Peyer's patch (tissue), 4 donors: Measurements from ENCODE around the gene SAPCD2. TPM values are rescaled to one million over a fixed set of nuclear protein-coding genes. Genes with fewer than 3 reads are reported as not detected.

Experiments
- DNase-seq, 3 donors: peaks; one replicate each; pipeline ENCODE4 v3.0.0-alpha.2; 2017 to 2019
- H3K27ac ChIP-seq, 4 donors: fragments of 200-600 bp; sonication (generic); one replicate each; pipeline ENCODE4 v1.5.1; 2016 to 2019
- H3K27me3 ChIP-seq, 2 donors: fragments of 200-600 bp; sonication (generic); one replicate each; pipeline ENCODE4 v1.5.1; 2019
- H3K36me3 ChIP-seq, 3 donors: fragments of 200-600 bp; sonication (generic); one replicate each; pipeline ENCODE4 v1.5.1; 2016 to 2019
- H3K4me1 ChIP-seq, 4 donors: fragments of 200-600 bp; sonication (generic); one replicate each; pipeline ENCODE4 v1.5.1; 2016 to 2019
- H3K4me3 ChIP-seq, 4 donors: fragments of 200-600 bp; sonication (generic); 1 replicate in 3 of 4; 2 replicates in 1 of 4; pipeline ENCODE4 v1.5.1; 2016 to 2019; ENCODE audit warnings: mild to moderate bottlenecking in 1 of 4
- H3K9me3 ChIP-seq, 4 donors: fragments of 200-600 bp; sonication (generic); one replicate each; pipeline ENCODE4 v1.5.1; 2016 to 2019; ENCODE audit warnings: mild to moderate bottlenecking in 1 of 4
- CTCF ChIP-seq, 6 experiments: fragments of 450-650 bp in 4 of 6; fragments of 200-600 bp in 2 of 6; sonication (generic) in 1 of 6; IDR thresholded peaks; one replicate each; pipeline ENCODE4 v1.5.1; 2017 to 2019; ENCODE audit warnings: antibody characterized with exemption in 6 of 6, mild to moderate bottlenecking in 3 of 6, moderate library complexity in 1 of 6
- POLR2A ChIP-seq, 2 donors: fragments of 450-650 bp; IDR thresholded peaks; one replicate each; pipeline ENCODE4 v1.5.1; 2017; ENCODE audit warnings: antibody characterized with exemption in 2 of 2, mild to moderate bottlenecking in 2 of 2, moderate library complexity in 2 of 2
- total RNA-seq, 4 donors: library from RNA; depleted of rRNA; stranded (reverse); fragments of >200 nt; gene quantifications; one replicate each; pipeline ENCODE4 v1.1.0, GENCODE V29; 2016

The SAPCD2 gene
- total RNA-seq, 4 donors from 2014 or later, result 5.6 to 12.4 (median 7.9) TPM

GRCh38 chr9:137112564-137113384 is 42.4 kb upstream of the SAPCD2 start:
- Histone ChIP-seq H3K36me3 (peaks cover 0 to 47% (median 0%) of the 10 kb centered on the region in 3 donors), H3K4me3 (no peak overlapping the region), H3K9me3 (no peaks in the 10 kb centered on the region), H3K27me3 (peaks cover 0 to 6% of the 10 kb centered on the region in 2 donors), H3K27ac (no peak overlapping the region), H3K4me1 (peaks cover 0 to 17% (median 9%) of the 10 kb centered on the region in 4 donors)
- TF ChIP-seq CTCF (IDR thresholded peaks at IDR 0.05), result no peak
- TF ChIP-seq POLR2A (IDR thresholded peaks at IDR 0.05), result no peak
- peak in 1 of 3 donors; percentile 49 for DNase-seq

DNA sequence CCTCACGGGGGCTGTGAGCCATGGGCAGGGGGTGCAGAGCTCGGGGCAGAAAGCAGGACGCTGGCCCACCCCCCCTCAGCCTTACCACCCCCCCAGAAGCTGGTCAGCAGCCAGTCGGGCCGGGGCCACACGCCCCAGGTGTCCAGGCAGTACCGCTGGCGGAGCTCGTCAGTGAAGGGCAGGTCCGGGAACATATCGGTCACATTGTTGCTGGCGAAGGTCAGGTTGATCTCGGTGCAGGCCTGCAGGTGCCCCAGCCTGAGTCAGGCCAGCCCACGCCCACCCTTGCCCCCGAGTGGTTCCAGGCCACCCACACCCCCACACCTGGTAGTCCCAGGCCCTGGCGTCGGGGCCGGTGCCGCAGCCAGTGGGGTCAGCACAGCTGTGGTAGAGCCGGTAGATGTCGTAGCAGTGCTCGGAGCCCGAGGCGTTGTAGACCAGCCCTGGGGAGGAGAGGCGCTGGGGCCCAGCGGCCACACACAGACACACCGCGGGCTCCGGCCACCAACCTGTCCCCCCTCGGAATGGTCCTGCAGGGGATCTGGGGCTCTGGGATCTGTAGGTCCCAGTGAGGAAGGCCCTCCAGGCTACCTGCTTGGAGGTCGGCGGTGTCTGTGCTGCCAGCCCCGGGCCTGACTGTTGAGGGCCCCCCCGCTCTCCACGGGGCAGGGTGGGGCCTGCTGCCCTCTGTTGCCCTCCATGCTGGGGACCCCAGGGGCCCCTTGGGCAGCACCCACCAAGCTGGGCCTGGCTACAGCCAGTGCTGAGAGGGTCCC is 41.6 kb upstream of the SAPCD2 start:
- Histone ChIP-seq H3K9me3 (no peaks in the 10 kb centered on the region), H3K4me3 (no peak overlapping the region), H3K27ac (no peak overlapping the region), H3K27me3 (peaks cover 0 to 6% of the 10 kb centered on the region in 2 donors), H3K36me3 (peaks cover 0 to 55% (median 0%) of the 10 kb centered on the region in 3 donors), H3K4me1 (peaks cover 0 to 17% (median 9%) of the 10 kb centered on the region in 4 donors)
- no peak for TF ChIP-seq CTCF (IDR thresholded peaks at IDR 0.05)
- TF ChIP-seq POLR2A (IDR thresholded peaks at IDR 0.05), result no peak
- no peak for DNase-seq

GRCh38 chr9:137110911-137111787 is 40.8 kb upstream of the SAPCD2 start:
- H3K36me3 ChIP-seq, result peaks cover 0 to 63% (median 0%) of the 10 kb centered on the region in 3 donors
- TF ChIP-seq POLR2A (IDR thresholded peaks at IDR 0.05) (no peak), CTCF (IDR thresholded peaks at IDR 0.05) (no peak)
- H3K27ac ChIP-seq, result no peak overlapping the region
- peaks cover 0 to 17% (median 9%) of the 10 kb centered on the region in 4 donors for H3K4me1 ChIP-seq
- no peak for DNase-seq
- H3K4me3 ChIP-seq, result no peak overlapping the region
- H3K27me3 ChIP-seq, result peaks cover 0 to 6% of the 10 kb centered on the region in 2 donors
- H3K9me3 ChIP-seq, result no peaks in the 10 kb centered on the region

- H3K4me1 ChIP-seq, result peaks cover 0 to 17% (median 8%) of the 10 kb centered on the region in 4 donors
- H3K36me3 ChIP-seq, result peaks cover 0 to 71% (median 0%) of the 10 kb centered on the region in 3 donors
- H3K9me3 ChIP-seq, result no peaks in the 10 kb centered on the region
- no peak overlapping the region for H3K4me3 ChIP-seq
- H3K27ac ChIP-seq, result no peak overlapping the region
- H3K27me3 ChIP-seq, result peaks cover 0 to 1% of the 10 kb centered on the region in 2 donors
- TF ChIP-seq POLR2A (IDR thresholded peaks at IDR 0.05), result no peak
- no peak for TF ChIP-seq CTCF (IDR thresholded peaks at IDR 0.05)
- no peak for DNase-seq
Observed at GRCh38 chr9:137110147-137110910, 40.0 kb upstream of the SAPCD2 start.
